ENCODE data around the gene CST4. TPM values are rescaled to one million over a fixed set of nuclear protein-coding genes. Genes with fewer than 3 reads are reported as not detected.
A peak's percentile ranks its signal among the peaks of the same experiment; 100 is the strongest.

Gene CST4
- total and polyA plus RNA-seq, 2 experiments from 2014 or later, result 0.23 TPM; not detected in 1

GRCh38 chr20:23669866-23670265, 19.0 kb downstream of the CST4 start:
- H3K79me2 ChIP-seq, result no peaks in the 10 kb centered on the region
- no peak overlapping the region for H3K27ac ChIP-seq
- no peaks in the 10 kb centered on the region for H3K9me3 ChIP-seq (ENCODE audit: low read depth)
- DNase-seq (ENCODE audit: low spot score), result no peak
- H3K4me2 ChIP-seq, result no peak overlapping the region
- no peaks in the 10 kb centered on the region for H3K36me3 ChIP-seq (replicated peaks; ENCODE audit: insufficient read depth, low read depth)
- no peak for TF ChIP-seq EZH2phosphoT487 (IDR thresholded peaks at IDR 0.05; ENCODE audit: low read depth, severe bottlenecking, unreplicated experiment)
- WGBS (ENCODE audit: low lambda C conversion rate, missing lambda C conversion rate), result 88% methylated on average over 7 of the region's 7 CpGs
- H2AFZ ChIP-seq, result no peak overlapping the region
- H3K27me3 ChIP-seq, result no peaks in the 10 kb centered on the region
- H3K4me1 ChIP-seq (ENCODE audit: insufficient read depth), result no peaks in the 10 kb centered on the region
- no peak overlapping the region for H3K4me3 ChIP-seq
- H4K20me1 ChIP-seq (ENCODE audit: insufficient read depth, poor library complexity, severe bottlenecking), result no peaks in the 10 kb centered on the region
- H3K9me2 ChIP-seq (replicated peaks; ENCODE audit: insufficient read depth), result no peaks in the 10 kb centered on the region

GRCh38 chr20:23669327-23669726, 19.5 kb downstream of the CST4 start:
- no peaks in the 10 kb centered on the region for H4K20me1 ChIP-seq (ENCODE audit: insufficient read depth, poor library complexity, severe bottlenecking)
- no peak overlapping the region for H3K4me3 ChIP-seq
- TF ChIP-seq EZH2 (IDR thresholded peaks at IDR 0.05; ENCODE audit: borderline replicate concordance), result no peak
- no peak for TF ChIP-seq EZH2phosphoT487 (IDR thresholded peaks at IDR 0.05; ENCODE audit: low read depth, severe bottlenecking, unreplicated experiment)
- no peak for TF ChIP-seq CTCF (IDR thresholded peaks at IDR 0.05; ENCODE audit: poor library complexity)
- no peaks in the 10 kb centered on the region for H3K36me3 ChIP-seq (replicated peaks; ENCODE audit: insufficient read depth, low read depth)
- H3K27ac ChIP-seq, result no peak overlapping the region
- no peaks in the 10 kb centered on the region for H3K9me2 ChIP-seq (replicated peaks; ENCODE audit: insufficient read depth)
- no peaks in the 10 kb centered on the region for H3K79me2 ChIP-seq
- no peak overlapping the region for H2AFZ ChIP-seq
- no peaks in the 10 kb centered on the region for H3K9me3 ChIP-seq (ENCODE audit: low read depth)
- H3K4me1 ChIP-seq (ENCODE audit: insufficient read depth), result no peaks in the 10 kb centered on the region
- no peak for DNase-seq (ENCODE audit: low spot score)
- H3K4me2 ChIP-seq, result no peak overlapping the region
- 100% methylated on average over 1 of the region's 1 CpG for WGBS (ENCODE audit: low lambda C conversion rate, missing lambda C conversion rate)
- no peaks in the 10 kb centered on the region for H3K27me3 ChIP-seq

GRCh38 chr20:23668477-23668951, 20.3 kb downstream of the CST4 start:
- 19% methylated on average over 4 of the region's 4 CpGs for WGBS (ENCODE audit: low lambda C conversion rate, missing lambda C conversion rate)
- TF ChIP-seq EZH2 (IDR thresholded peaks at IDR 0.05; ENCODE audit: borderline replicate concordance), result no peak
- TF ChIP-seq CTCF (IDR thresholded peaks at IDR 0.05; ENCODE audit: poor library complexity), result peak; percentile 79
- H3K9me2 ChIP-seq (replicated peaks; ENCODE audit: insufficient read depth), result no peaks in the 10 kb centered on the region
- no peak overlapping the region for H3K27ac ChIP-seq
- H3K4me3 ChIP-seq, result no peak overlapping the region
- H3K27me3 ChIP-seq, result no peaks in the 10 kb centered on the region
- no peaks in the 10 kb centered on the region for H3K36me3 ChIP-seq (replicated peaks; ENCODE audit: insufficient read depth, low read depth)
- H2AFZ ChIP-seq, result no peak overlapping the region
- DNase-seq (ENCODE audit: low spot score), result peak; percentile 82
- H3K9me3 ChIP-seq (ENCODE audit: low read depth), result no peaks in the 10 kb centered on the region
- no peaks in the 10 kb centered on the region for H4K20me1 ChIP-seq (ENCODE audit: insufficient read depth, poor library complexity, severe bottlenecking)
- no peaks in the 10 kb centered on the region for H3K79me2 ChIP-seq
- H3K4me2 ChIP-seq, result no peak overlapping the region
- H3K4me1 ChIP-seq (ENCODE audit: insufficient read depth), result no peaks in the 10 kb centered on the region

- Histone ChIP-seq H3K27me3 (no peaks in the 10 kb centered on the region), H3K9me2 (replicated peaks; ENCODE audit: insufficient read depth) (no peaks in the 10 kb centered on the region), H4K20me1 (ENCODE audit: insufficient read depth, poor library complexity, severe bottlenecking) (no peaks in the 10 kb centered on the region), H3K4me3 (no peak overlapping the region), H3K4me2 (no peak overlapping the region), H3K36me3 (replicated peaks; ENCODE audit: insufficient read depth, low read depth) (no peaks in the 10 kb centered on the region), H2AFZ (no peak overlapping the region), H3K4me1 (ENCODE audit: insufficient read depth) (no peaks in the 10 kb centered on the region), H3K27ac (no peak overlapping the region), H3K79me2 (no peaks in the 10 kb centered on the region), H3K9me3 (ENCODE audit: low read depth) (no peaks in the 10 kb centered on the region)
- TF ChIP-seq CTCF (IDR thresholded peaks at IDR 0.05; ENCODE audit: poor library complexity), result no peak
- no peak for TF ChIP-seq EZH2phosphoT487 (IDR thresholded peaks at IDR 0.05; ENCODE audit: low read depth, severe bottlenecking, unreplicated experiment)
- TF ChIP-seq EZH2 (IDR thresholded peaks at IDR 0.05; ENCODE audit: borderline replicate concordance), result no peak
- DNase-seq (ENCODE audit: low spot score), result no peak
- 87% methylated on average over 7 of the region's 7 CpGs for WGBS (ENCODE audit: low lambda C conversion rate, missing lambda C conversion rate)
Measured at GRCh38 chr20:23667666-23668065, 21.2 kb downstream of the CST4 start.

Data from hepatocyte (in vitro differentiated cells).